Measurements from ENCODE around the gene ALG9.

The ALG9 gene

DNA sequence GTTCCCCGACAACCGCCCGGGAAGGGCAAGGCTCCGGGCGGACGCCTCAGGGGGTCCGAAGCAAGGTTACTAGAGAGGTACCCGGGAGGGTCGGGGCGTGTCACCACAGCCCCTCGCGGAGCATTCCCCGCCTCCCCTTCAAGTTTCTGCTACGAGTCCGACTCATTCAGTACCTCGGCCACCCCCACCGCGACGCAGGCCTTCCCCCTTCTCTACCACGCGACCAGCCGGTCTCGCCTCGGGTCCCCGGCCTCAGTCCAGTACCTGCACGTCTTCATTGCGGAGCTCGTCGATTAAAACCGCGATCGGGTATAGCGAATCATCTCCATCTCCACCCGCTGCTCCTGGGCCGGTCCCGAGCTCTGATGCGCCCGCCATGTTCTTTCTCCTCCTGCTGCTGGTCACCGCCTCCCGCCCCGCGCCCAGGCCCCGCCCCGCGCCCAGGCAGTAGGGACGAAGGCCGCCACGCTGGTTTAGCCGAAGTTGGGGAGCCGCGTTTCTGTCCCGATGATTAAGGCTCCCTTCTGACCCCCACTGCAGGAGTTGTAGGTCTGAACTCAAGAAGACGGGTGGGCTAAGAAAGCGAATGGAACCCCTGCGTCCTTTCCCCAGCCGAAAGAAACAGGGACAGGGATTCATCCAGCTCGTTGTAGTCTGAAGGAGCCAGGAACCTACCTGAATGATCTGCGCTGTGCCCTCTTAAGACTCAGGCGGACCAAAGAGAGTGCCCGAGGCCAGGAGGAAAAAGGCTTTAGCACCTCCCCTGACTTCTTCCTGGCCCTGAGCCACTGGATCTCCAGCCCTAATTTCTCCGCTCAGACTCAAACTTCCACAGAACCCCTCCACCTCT, 105.2 kb downstream of the ALG9 start, which contains the start of gene PPP2R1B:
PPP2R1B (minus strand) TSS at position 406 of the 850 bp plus-strand sequence; CDS start at position 378, 28 bp downstream.
- DNase-seq (ENCODE audit: low read depth), result no peak

GRCh38 chr11:111765320-111765983, 105.9 kb downstream of the ALG9 start:
- no peak for DNase-seq (ENCODE audit: low read depth)

DNA sequence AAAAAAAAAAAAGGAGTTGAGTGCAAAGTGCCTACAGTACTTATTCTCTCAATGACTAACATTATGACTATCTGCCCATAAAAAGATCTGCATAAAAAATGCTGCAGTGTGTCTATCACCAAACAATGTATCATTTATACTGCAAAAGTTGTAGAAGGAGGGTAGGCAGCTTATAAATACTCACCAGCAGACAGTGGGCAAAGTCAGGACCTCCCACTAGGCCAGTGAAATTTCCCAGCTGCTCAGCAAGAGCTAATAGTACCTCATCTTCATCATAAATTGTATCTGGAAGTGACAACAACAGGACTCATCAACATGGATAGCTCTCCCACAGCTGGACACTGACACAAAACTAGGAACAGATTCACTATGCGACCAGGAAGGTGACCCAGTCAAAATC, 106.8 kb downstream of the ALG9 start:
- no peak for DNase-seq (ENCODE audit: low read depth)

GRCh38 chr11:111762981-111763643, 108.3 kb downstream of the ALG9 start:
- no peak for DNase-seq (ENCODE audit: low read depth)

- DNase-seq (ENCODE audit: low read depth), result no peak
Measured at GRCh38 chr11:111762526-111762925, 108.9 kb downstream of the ALG9 start.

DNA sequence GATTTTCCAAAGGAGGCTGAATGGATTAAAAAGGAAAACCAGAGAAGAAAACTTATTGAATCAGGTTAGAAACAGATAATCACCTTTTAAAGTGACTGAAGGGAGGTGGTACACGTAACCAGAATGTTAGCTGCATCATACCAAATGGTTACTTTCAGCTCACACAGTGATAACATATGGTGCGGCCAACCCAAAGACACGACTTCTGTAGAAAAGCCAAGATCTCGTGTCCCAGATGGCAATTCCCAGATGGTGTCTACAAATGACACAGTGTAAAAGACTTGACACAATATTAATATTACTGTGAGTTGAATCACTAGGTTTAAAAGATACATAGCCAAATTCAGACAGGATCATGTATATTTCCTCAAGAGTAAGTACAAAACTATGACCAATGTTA, 110.3 kb downstream of the ALG9 start:
- DNase-seq (ENCODE audit: low read depth), result no peak

GRCh38 chr11:111759778-111760407, 111.5 kb downstream of the ALG9 start:
- DNase-seq (ENCODE audit: low read depth), result no peak

GRCh38 chr11:111759376-111759775, 112.0 kb downstream of the ALG9 start:
- DNase-seq (ENCODE audit: low read depth), result no peak

DNA sequence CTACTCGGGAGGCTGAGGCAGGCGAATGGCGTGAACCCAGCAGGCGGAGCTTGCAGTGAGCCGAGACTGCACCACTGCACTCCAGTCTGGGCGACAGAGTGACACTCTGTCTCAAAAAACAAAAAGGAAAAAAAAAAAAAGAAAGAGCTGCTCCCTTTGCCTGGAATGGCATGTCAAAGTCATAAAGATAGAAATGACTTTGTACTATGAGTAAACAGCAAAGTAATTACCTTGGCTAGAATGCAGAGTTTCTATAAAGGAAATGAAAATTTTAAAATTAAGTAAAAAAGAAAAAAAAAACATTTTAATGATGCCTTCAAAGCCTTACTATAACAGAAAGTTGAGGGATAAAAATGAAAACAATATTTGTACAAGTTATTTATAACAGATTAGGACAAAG, 115.3 kb downstream of the ALG9 start:
- DNase-seq (ENCODE audit: low read depth), result no peak

DNA sequence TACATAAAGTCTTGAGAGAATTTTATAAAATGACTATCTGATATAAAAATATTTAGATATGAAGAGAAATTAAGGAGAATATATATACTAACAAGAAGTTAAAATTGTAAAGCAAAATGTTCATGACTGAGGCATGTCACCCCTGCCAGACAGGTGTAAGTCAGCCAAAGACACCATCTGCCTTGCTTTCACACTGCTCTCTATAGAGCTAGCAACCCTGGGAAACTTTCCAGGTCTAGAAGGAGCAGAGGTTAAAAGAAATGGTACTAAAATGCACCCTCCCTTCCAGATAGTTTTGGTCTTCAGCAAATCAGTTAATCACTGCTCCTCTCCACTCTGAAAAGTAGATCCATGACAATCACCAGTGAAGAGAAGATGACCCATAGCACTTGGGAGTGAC, 121.7 kb downstream of the ALG9 start:
- DNase-seq (ENCODE audit: low read depth), result no peak

GRCh38 chr11:111748035-111748804, 123.2 kb downstream of the ALG9 start:
- DNase-seq (ENCODE audit: low read depth), result no peak

DNA sequence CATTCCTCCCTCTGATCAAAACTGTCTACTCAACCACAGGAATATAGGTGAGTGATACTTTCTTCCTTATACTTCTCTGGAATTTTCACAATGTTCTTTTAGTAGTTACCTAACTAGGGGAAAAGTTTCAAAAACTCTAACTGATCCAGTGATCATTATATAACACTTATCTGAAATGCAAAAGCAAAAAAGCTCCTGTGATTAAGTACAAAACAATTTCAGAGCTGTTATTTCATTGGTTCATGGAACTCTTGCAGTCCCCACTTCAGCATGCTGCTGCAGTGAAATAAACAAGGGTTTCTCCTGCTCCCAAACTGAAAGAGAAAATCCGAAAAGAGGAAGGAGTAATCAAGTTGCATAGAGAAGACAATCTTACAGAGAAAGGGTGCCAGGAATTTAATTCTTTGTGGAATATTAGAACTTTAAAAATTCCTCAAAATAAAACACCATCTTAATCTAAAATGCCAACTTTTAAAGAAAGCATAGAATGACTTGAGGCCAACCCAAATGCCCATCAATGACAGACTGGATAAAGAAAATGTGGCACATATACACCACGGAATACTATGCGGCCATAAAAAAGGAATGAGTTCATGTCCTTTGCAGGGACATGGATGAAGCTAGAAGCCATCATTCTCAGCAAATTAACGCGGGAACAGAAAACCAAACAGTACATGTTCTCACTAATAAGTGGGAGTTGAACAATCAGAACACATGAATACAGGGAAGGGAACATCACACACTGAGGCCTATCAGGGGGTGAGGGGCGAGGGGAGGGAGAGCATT, 125.5 kb downstream of the ALG9 start:
- DNase-seq (ENCODE audit: low read depth), result no peak

DNA sequence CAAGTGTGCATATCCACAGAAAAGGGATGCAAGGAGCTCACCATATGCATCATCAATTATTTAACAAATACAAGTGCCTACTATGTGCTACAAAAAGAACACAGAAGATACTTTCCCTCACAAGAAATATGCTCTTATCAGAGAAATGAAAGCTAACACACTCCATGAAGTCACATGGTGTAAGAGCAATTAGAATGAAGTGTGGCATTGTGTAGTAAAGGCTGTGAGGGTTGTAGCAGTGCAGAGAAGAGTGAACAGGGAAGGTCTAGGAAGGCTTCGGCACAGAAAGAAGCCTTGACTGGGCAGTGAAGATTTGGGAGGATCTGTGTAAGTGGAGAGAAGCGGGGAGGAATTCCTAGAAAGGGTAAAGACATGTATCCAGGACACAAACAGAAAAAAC, 127.7 kb downstream of the ALG9 start:
- no peak for DNase-seq (ENCODE audit: low read depth)

- DNase-seq (ENCODE audit: low read depth), result no peak
Measured at GRCh38 chr11:111741751-111742150, 129.6 kb downstream of the ALG9 start.

- no peak for DNase-seq (ENCODE audit: low read depth)
Measured at GRCh38 chr11:111739299-111739698, 132.1 kb downstream of the ALG9 start.

DNA sequence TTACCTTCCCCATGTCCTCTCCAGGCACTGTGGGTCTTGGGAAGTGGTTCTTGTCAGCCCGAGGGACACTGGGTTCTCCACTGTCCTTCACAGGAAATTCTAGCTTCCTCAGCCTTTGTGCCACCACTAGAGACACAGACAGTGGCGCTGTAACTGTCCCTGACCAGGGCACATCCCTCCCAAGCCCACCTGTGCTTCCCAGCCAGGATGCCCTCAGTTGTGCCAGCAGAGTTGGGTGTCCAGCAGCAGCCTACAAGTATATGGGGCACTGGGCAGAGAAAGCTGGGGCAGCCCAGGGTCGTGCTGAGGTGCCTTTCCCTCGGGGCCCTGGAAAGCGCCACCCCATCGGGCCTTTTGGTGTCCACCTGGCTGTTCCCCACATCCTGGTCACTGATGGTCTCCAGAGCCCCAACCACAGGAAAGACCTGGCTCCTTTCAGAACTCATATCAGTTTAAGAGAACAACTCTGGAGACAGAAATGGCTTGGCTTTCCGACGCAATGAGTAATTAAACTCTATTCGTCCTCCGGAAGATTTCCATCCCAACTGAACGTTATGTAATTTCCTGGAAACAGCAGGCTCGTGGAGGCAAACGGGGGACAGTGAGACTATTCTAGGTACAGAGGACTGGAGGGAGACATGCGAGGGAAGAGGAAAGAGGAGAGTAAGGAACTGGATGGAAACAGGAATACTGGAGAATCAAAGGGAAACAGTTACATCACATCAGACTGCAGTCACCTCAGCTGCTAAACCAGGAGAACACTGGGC, 133.8 kb downstream of the ALG9 start:
- no peak for DNase-seq (ENCODE audit: low read depth)

DNA sequence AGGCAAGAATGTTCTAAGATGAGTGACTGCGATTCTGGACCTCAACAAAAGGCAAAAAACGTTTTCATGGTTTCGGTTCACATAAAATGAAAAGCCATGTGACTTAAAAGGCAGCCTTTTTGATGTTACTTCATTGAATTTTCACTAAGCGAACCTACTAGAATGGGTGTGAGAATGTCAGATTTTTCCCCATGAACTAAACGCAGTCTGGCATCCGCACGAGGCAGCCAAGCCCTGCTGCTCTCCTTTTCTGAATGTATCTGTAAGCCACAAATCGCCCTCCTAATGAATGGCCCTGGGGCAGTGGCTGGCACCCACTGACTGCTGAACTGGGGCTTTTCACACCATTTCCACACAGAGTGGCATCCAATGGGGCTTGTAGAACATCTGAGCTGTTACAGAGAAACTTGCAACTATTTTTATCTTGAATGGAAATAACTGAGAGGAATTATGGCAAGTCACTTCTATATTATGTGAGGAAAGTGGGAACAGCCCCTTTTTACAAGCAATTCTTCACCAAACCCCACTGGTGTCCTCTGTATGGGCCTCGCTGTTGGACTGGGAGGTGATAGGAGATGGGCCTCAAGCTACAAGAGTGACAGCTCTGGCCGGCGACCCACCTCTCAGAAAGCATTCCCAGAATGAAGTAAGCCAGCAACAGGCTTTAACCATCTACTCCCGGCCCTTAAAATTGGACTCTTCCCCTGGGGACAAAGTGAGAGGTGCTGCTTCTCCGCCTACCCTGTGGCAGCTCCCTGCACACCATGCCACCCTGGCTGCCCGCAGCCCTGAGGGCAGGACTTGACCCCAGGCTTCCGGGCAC, 134.5 kb downstream of the ALG9 start:
- no peak for DNase-seq (ENCODE audit: low read depth)
